ENCODE data around the gene PSME3.

DNA sequence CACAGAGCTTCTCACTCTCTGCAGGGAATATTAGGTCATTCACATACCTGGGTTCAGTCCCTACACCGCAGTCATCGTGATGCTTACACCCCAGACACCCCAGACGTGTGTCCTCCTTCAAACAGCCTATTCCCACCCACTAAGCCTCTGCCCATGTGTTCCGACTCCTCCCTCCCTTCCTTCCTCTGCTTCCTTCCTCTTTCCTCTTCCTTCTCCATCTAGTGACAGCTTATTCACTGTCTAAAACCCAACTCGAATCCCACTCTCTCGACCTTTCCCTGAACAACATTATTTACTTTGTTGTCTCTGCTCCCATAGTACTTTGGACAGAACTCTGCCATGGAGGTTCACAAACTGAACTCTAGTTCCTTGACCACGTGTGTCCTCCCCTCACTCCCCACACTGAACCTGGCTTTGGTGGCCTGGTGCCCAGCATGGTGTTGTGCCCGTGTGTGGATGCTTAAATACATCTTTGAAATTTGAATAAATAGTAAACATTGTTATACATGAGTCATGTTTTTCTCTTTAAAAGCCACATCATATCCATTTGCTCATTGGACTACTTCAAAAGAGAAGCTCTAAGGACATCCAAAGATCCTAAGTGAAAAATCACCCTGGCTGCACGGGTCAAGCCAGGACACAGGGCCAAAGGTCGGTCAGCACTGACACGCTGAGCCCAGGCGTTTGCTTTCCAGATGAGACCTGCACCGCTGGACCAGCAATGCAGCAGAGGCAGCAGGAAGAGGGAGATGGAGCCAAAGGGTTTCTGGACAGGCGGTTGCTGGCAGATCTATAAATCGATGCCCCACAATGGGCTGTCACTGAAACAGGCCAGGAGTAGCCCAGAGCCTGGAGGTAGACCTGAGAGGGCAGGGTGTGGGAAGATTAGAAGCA, 53.3 kb downstream of the PSME3 start:
- TF ChIP-seq, protein P1, sequence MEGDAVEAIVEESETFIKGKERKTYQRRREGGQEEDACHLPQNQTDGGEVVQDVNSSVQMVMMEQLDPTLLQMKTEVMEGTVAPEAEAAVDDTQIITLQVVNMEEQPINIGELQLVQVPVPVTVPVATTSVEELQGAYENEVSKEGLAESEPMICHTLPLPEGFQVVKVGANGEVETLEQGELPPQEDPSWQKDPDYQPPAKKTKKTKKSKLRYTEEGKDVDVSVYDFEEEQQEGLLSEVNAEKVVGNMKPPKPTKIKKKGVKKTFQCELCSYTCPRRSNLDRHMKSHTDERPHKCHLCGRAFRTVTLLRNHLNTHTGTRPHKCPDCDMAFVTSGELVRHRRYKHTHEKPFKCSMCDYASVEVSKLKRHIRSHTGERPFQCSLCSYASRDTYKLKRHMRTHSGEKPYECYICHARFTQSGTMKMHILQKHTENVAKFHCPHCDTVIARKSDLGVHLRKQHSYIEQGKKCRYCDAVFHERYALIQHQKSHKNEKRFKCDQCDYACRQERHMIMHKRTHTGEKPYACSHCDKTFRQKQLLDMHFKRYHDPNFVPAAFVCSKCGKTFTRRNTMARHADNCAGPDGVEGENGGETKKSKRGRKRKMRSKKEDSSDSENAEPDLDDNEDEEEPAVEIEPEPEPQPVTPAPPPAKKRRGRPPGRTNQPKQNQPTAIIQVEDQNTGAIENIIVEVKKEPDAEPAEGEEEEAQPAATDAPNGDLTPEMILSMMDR (conservative IDR thresholded peaks at IDR 0.05 in 1 of 2, IDR thresholded peaks at IDR 0.05 in 1 of 2; ENCODE audit: extremely low read depth in 1 of 2, insufficient read depth in 1 of 2, low read depth in 1 of 2, low read length in 2 of 2) = no peak
- TF ChIP-seq EZH2 (IDR thresholded peaks at IDR 0.05; ENCODE audit: borderline replicate concordance, low read length) = no peak

Measured in mammary epithelial cell (primary cell).